HEK293 (cell line): ENCODE results near the gene OR11H6.

Experiments
- CTCF ChIA-PET: fragments of 350-600 bp; formaldehyde crosslinking; extraction: SDS; loops from one replicate; lab custom pipeline; 2021; ENCODE audit warnings: antibody characterized with exemption; lab: Yijun Ruan, JAX
- POLR2A ChIA-PET: fragments of 300-600 bp; formaldehyde crosslinking; extraction: SDS; loops from one replicate; lab custom pipeline; 2020; ENCODE audit warnings: antibody characterized with exemption, inconsistent platforms; lab: Yijun Ruan, JAX
- H3K27ac ChIP-seq: fragments of 200-500 bp; sonication (Bioruptor generic); 2 replicates; pipeline ENCODE4 v1.5.1; 2014; ENCODE audit warnings: low read depth, low read length, control low read depth, inconsistent platforms; ENCODE audit errors: extremely low read depth
- H3K36me3 ChIP-seq, 2 experiments: fragments of 200-500 bp in 1 of 2; sonication (Bioruptor generic) in 1 of 2; 1 replicate in 1 of 2; 2 replicates in 1 of 2; pipeline ENCODE4 v1.5.1; 2014 to 2017; ENCODE audit warnings: inconsistent platforms in 2 of 2, low read length in 2 of 2; ENCODE audit not compliant: control insufficient read depth in 2 of 2, insufficient read depth in 1 of 2
- H3K4me1 ChIP-seq: fragments of 200-500 bp; sonication (Bioruptor generic); 2 replicates; pipeline ENCODE4 v1.5.1; 2014; ENCODE audit warnings: mild to moderate bottlenecking, low read length, inconsistent platforms; ENCODE audit not compliant: control insufficient read depth, insufficient read depth
- H3K4me3 ChIP-seq: 2 replicates; pipeline ENCODE4 v1.5.1; 2011; ENCODE audit warnings: low read depth, mild to moderate bottlenecking, control low read depth, low read length, moderate library complexity
- H3K9me3 ChIP-seq: fragments of 200-500 bp; sonication (Bioruptor generic); 2 replicates; pipeline ENCODE4 v1.5.1; 2014; ENCODE audit warnings: low read depth, low read length, inconsistent platforms; ENCODE audit not compliant: control insufficient read depth, insufficient read depth
- GLIS2 ChIP-seq: fragments of 450-650 bp; formaldehyde crosslinking; IDR thresholded peaks from 2 replicates; pipeline ENCODE4 v1.5.1; 2016; ENCODE audit warnings: missing biosample characterization, missing genetic modification characterization
- HOXC10 ChIP-seq: sonication (generic); formaldehyde crosslinking; IDR thresholded peaks from 2 replicates; pipeline ENCODE4 v1.8.1; 2023; ENCODE audit warnings: mild to moderate bottlenecking, missing genetic modification reagents
- INSM2 ChIP-seq: fragments of 450-650 bp; formaldehyde crosslinking; IDR thresholded peaks from 2 replicates; pipeline ENCODE4 v1.5.1; 2016; ENCODE audit warnings: missing biosample characterization, missing genetic modification characterization
- MYNN ChIP-seq: fragments of 450-650 bp; formaldehyde crosslinking; IDR thresholded peaks from 2 replicates; pipeline ENCODE4 v1.5.1; 2016; ENCODE audit warnings: missing biosample characterization, missing genetic modification characterization, borderline replicate concordance
- SP3 ChIP-seq: fragments of 450-650 bp; formaldehyde crosslinking; IDR thresholded peaks from 2 replicates; pipeline ENCODE4 v1.5.1; 2016; ENCODE audit warnings: missing biosample characterization, missing genetic modification characterization
- ZBTB21 ChIP-seq: fragments of 450-650 bp; formaldehyde crosslinking; IDR thresholded peaks from 2 replicates; pipeline ENCODE4 v1.5.1; 2017; ENCODE audit warnings: missing biosample characterization, missing genetic modification characterization
- ZBTB8A ChIP-seq: fragments of 450-650 bp; formaldehyde crosslinking; IDR thresholded peaks from 2 replicates; pipeline ENCODE4 v1.5.1; 2016; ENCODE audit warnings: missing biosample characterization, missing genetic modification characterization
- ZNF16 ChIP-seq: fragments of 450-650 bp; formaldehyde crosslinking; IDR thresholded peaks from 2 replicates; pipeline ENCODE4 v1.5.1; 2016; ENCODE audit warnings: low read depth, missing biosample characterization, missing genetic modification characterization
- ZNF175 ChIP-seq: fragments of 450-650 bp; formaldehyde crosslinking; IDR thresholded peaks from 2 replicates; pipeline ENCODE4 v1.5.1; 2016; ENCODE audit warnings: missing biosample characterization, missing genetic modification characterization
- ZNF211 ChIP-seq: fragments of 450-650 bp; formaldehyde crosslinking; IDR thresholded peaks from 2 replicates; pipeline ENCODE4 v1.5.1; 2016; ENCODE audit warnings: low read depth, missing biosample characterization, missing genetic modification characterization
- ZNF354C ChIP-seq: fragments of 450-650 bp; formaldehyde crosslinking; IDR thresholded peaks from 2 replicates; pipeline ENCODE4 v1.5.1; 2016; ENCODE audit warnings: missing biosample characterization, missing genetic modification characterization, low read depth, borderline replicate concordance
- ZNF394 ChIP-seq: fragments of 450-650 bp; formaldehyde crosslinking; IDR thresholded peaks from 2 replicates; pipeline ENCODE4 v1.5.1; 2016; ENCODE audit warnings: missing biosample characterization, missing genetic modification characterization, mild to moderate bottlenecking, moderate library complexity, borderline replicate concordance
- ZNF670 ChIP-seq: fragments of 450-650 bp; formaldehyde crosslinking; IDR thresholded peaks from 2 replicates; pipeline ENCODE4 v1.5.1; 2016; ENCODE audit warnings: missing biosample characterization, missing genetic modification characterization, low read depth
- ZNF792 ChIP-seq: fragments of 450-650 bp; formaldehyde crosslinking; IDR thresholded peaks from 2 replicates; pipeline ENCODE4 v1.5.1; 2016; ENCODE audit warnings: missing biosample characterization, missing genetic modification characterization
- ZNF830 ChIP-seq: fragments of 450-650 bp; IDR thresholded peaks from 2 replicates; pipeline ENCODE4 v1.5.0; 2018; ENCODE audit warnings: missing biosample characterization, missing genetic modification characterization, low read depth, mild to moderate bottlenecking, moderate library complexity
- ZSCAN5A ChIP-seq: fragments of 450-650 bp; formaldehyde crosslinking; IDR thresholded peaks from 2 replicates; pipeline ENCODE4 v1.5.1; 2016; ENCODE audit warnings: missing biosample characterization, missing genetic modification characterization
- TF ChIP-seq, protein P1 (sequence below): fragments of 450-650 bp; formaldehyde crosslinking; IDR thresholded peaks from 2 replicates; pipeline ENCODE4 v1.5.1; 2017; ENCODE audit warnings: missing biosample characterization, missing genetic modification characterization
- TF ChIP-seq, protein P2 (sequence below): fragments of 450-650 bp; formaldehyde crosslinking; IDR thresholded peaks from 2 replicates; pipeline ENCODE4 v1.5.1; 2016; ENCODE audit warnings: missing biosample characterization, missing genetic modification characterization

OR11H6 gene

GRCh38 chr14:20179880-20180279, 43.6 kb upstream of the OR11H6 start:
- Histone ChIP-seq H3K4me1 (no peaks in the 10 kb centered on the region), H3K9me3 (no peaks in the 10 kb centered on the region), H3K27ac (no peak overlapping the region), H3K36me3 (no peaks in the 10 kb centered on the region), H3K4me3 (no peak overlapping the region)
- POLR2A ChIA-PET: no interaction called here
- CTCF ChIA-PET: no interaction called here
- TF ChIP-seq ZNF211 (tag by site-specific recombination) (no peak), ZBTB21 (tag by site-specific recombination) (no peak)
- TF ChIP-seq, protein P1, sequence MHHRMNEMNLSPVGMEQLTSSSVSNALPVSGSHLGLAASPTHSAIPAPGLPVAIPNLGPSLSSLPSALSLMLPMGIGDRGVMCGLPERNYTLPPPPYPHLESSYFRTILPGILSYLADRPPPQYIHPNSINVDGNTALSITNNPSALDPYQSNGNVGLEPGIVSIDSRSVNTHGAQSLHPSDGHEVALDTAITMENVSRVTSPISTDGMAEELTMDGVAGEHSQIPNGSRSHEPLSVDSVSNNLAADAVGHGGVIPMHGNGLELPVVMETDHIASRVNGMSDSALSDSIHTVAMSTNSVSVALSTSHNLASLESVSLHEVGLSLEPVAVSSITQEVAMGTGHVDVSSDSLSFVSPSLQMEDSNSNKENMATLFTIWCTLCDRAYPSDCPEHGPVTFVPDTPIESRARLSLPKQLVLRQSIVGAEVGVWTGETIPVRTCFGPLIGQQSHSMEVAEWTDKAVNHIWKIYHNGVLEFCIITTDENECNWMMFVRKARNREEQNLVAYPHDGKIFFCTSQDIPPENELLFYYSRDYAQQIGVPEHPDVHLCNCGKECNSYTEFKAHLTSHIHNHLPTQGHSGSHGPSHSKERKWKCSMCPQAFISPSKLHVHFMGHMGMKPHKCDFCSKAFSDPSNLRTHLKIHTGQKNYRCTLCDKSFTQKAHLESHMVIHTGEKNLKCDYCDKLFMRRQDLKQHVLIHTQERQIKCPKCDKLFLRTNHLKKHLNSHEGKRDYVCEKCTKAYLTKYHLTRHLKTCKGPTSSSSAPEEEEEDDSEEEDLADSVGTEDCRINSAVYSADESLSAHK (tag by site-specific recombination): no peak

- H3K4me3 ChIP-seq: no peak overlapping the region
- H3K4me1 ChIP-seq: no peaks in the 10 kb centered on the region
- H3K27ac ChIP-seq: no peak overlapping the region
- no peaks in the 10 kb centered on the region for H3K9me3 ChIP-seq
- no peaks in the 10 kb centered on the region for H3K36me3 ChIP-seq
- POLR2A ChIA-PET: no interaction called here
- CTCF ChIA-PET: no interaction called here
- TF ChIP-seq INSM2 (tag by site-specific recombination): no peak
- TF ChIP-seq ZNF175 (tag by site-specific recombination): no peak
- no peak for TF ChIP-seq HOXC10 (CRISPR knock-in tag)
- TF ChIP-seq ZBTB8A: no peak
- TF ChIP-seq GLIS2: no peak
- no peak for TF ChIP-seq SP3
- no peak for TF ChIP-seq ZNF792 (tag by site-specific recombination)
- TF ChIP-seq ZNF394 (tag by site-specific recombination): no peak
- no peak for TF ChIP-seq ZNF354C (tag by site-specific recombination)
- TF ChIP-seq ZNF670: no peak
- TF ChIP-seq, protein P1 (tag by site-specific recombination): no peak
- no peak for TF ChIP-seq ZSCAN5A (tag by site-specific recombination)
- TF ChIP-seq MYNN (tag by site-specific recombination): no peak
- TF ChIP-seq, protein P2, sequence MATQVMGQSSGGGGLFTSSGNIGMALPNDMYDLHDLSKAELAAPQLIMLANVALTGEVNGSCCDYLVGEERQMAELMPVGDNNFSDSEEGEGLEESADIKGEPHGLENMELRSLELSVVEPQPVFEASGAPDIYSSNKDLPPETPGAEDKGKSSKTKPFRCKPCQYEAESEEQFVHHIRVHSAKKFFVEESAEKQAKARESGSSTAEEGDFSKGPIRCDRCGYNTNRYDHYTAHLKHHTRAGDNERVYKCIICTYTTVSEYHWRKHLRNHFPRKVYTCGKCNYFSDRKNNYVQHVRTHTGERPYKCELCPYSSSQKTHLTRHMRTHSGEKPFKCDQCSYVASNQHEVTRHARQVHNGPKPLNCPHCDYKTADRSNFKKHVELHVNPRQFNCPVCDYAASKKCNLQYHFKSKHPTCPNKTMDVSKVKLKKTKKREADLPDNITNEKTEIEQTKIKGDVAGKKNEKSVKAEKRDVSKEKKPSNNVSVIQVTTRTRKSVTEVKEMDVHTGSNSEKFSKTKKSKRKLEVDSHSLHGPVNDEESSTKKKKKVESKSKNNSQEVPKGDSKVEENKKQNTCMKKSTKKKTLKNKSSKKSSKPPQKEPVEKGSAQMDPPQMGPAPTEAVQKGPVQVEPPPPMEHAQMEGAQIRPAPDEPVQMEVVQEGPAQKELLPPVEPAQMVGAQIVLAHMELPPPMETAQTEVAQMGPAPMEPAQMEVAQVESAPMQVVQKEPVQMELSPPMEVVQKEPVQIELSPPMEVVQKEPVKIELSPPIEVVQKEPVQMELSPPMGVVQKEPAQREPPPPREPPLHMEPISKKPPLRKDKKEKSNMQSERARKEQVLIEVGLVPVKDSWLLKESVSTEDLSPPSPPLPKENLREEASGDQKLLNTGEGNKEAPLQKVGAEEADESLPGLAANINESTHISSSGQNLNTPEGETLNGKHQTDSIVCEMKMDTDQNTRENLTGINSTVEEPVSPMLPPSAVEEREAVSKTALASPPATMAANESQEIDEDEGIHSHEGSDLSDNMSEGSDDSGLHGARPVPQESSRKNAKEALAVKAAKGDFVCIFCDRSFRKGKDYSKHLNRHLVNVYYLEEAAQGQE: no peak
- TF ChIP-seq ZNF830 (tag by site-specific recombination): no peak
- TF ChIP-seq ZNF16 (tag by site-specific recombination): no peak
- TF ChIP-seq, all 188 proteins: peak for 0
Measured at GRCh38 chr14:20180486-20180885, 43.0 kb upstream of the OR11H6 start.
